ENCODE data around the gene APLNR. TPM values are rescaled to one million over a fixed set of nuclear protein-coding genes. Genes with fewer than 3 reads are reported as not detected.

The APLNR gene
- total and polyA plus RNA-seq, 2 experiments from 2014 or later: 0.18 TPM; not detected in 1

GRCh38 chr11:57240757-57241156 is 3.7 kb upstream of the APLNR start:
- H3K27ac ChIP-seq: no peak overlapping the region
- in situ Hi-C loops (cut with MboI): loop anchor here (5.0 to 10.0 kb wide), 2 partner anchors 106 to 398 kb away; no protein-coding TSS in a partner anchor
- DNase-seq: no peak

DNA sequence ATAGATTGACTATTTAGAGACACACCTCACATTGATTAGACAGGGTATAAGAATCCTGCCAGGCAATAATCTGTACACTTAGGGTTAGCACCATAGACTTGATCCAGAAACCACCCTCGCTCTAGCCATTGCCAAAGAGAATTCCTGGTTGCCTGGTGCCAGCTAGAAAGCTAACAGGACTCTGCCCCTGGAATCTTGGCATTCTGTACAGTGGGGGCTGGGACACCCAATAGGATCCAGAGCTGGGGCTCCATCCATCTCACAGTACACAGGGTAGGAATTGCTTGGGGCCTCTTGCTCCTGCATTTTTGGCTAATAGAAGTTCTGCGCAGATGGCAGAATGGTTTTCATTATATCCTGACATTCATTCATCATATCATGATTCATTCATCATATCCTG is 3.0 kb upstream of the APLNR start:
- DNase-seq: no peak
- H4K20me1 ChIP-seq (ENCODE audit: insufficient read depth): no peaks in the 10 kb centered on the region
- no peaks in the 10 kb centered on the region for H3K4me1 ChIP-seq (ENCODE audit: insufficient read depth)
- H3K4me2 ChIP-seq (ENCODE audit: unreplicated experiment): no peak overlapping the region
- TF ChIP-seq EZH2 (IDR thresholded peaks at IDR 0.05; ENCODE audit: insufficient read depth, poor library complexity, severe bottlenecking): no peak
- WGBS, 2 experiments (ENCODE audit: low coverage in 1 of 2, low lambda C conversion rate in 2 of 2, missing lambda C conversion rate in 2 of 2): 67 to 73% methylated on average over 2 of the region's 2 CpGs
- H3K79me2 ChIP-seq (ENCODE audit: insufficient read depth): no peaks in the 10 kb centered on the region
- no peaks in the 10 kb centered on the region for H3K9me2 ChIP-seq (ENCODE audit: insufficient read depth)
- no peaks in the 10 kb centered on the region for H3K36me3 ChIP-seq (ENCODE audit: low read depth)
- H3K27ac ChIP-seq: no peak overlapping the region
- in situ Hi-C loops (cut with MboI): loop anchor here (5.0 to 10.0 kb wide), 2 partner anchors 105 to 398 kb away; no protein-coding TSS in a partner anchor
- H3K9me3 ChIP-seq (ENCODE audit: low read depth): no peaks in the 10 kb centered on the region
- H2AFZ ChIP-seq: no peak overlapping the region
- H3K9ac ChIP-seq: no peak overlapping the region
- H3F3A ChIP-seq (ENCODE audit: insufficient read depth): no peaks in the 10 kb centered on the region
- H3K4me3 ChIP-seq: no peak overlapping the region
- peaks cover 6% of the 10 kb centered on the region for H3K27me3 ChIP-seq (replicated peaks; ENCODE audit: insufficient read depth)

More at GRCh38 chr11:57240757-57241156, 3.7 kb upstream of the APLNR start:
- Histone ChIP-seq H3F3A (ENCODE audit: insufficient read depth) (no peaks in the 10 kb centered on the region), H3K9me3 (ENCODE audit: low read depth) (no peaks in the 10 kb centered on the region), H4K20me1 (ENCODE audit: insufficient read depth) (no peaks in the 10 kb centered on the region), H3K36me3 (ENCODE audit: low read depth) (no peaks in the 10 kb centered on the region), H2AFZ (no peak overlapping the region), H3K4me2 (ENCODE audit: unreplicated experiment) (no peak overlapping the region), H3K4me1 (ENCODE audit: insufficient read depth) (no peaks in the 10 kb centered on the region), H3K27me3 (replicated peaks; ENCODE audit: insufficient read depth) (no peaks in the 10 kb centered on the region), H3K9me2 (ENCODE audit: insufficient read depth) (no peaks in the 10 kb centered on the region), H3K4me3 (no peak overlapping the region), H3K9ac (no peak overlapping the region), H3K79me2 (ENCODE audit: insufficient read depth) (no peaks in the 10 kb centered on the region)
- WGBS, 2 experiments (ENCODE audit: low coverage in 1 of 2, low lambda C conversion rate in 2 of 2, missing lambda C conversion rate in 2 of 2): 73 to 78% methylated on average over 5 of the region's 5 CpGs
- TF ChIP-seq EZH2 (IDR thresholded peaks at IDR 0.05; ENCODE audit: insufficient read depth, poor library complexity, severe bottlenecking) (no peak), EZH2phosphoT487 (IDR thresholded peaks at IDR 0.05; ENCODE audit: insufficient read depth, low read depth) (no peak)

- Histone ChIP-seq H3K9ac (no peak overlapping the region), H4K20me1 (ENCODE audit: insufficient read depth) (no peaks in the 10 kb centered on the region), H3K79me2 (ENCODE audit: insufficient read depth) (no peaks in the 10 kb centered on the region), H3K4me3 (no peak overlapping the region), H3F3A (ENCODE audit: insufficient read depth) (no peaks in the 10 kb centered on the region), H2AFZ (no peak overlapping the region), H3K9me2 (ENCODE audit: insufficient read depth) (no peaks in the 10 kb centered on the region), H3K27me3 (replicated peaks; ENCODE audit: insufficient read depth) (peaks cover 11% of the 10 kb centered on the region), H3K4me1 (ENCODE audit: insufficient read depth) (no peaks in the 10 kb centered on the region), H3K9me3 (ENCODE audit: low read depth) (no peaks in the 10 kb centered on the region), H3K4me2 (ENCODE audit: unreplicated experiment) (no peak overlapping the region), H3K27ac (no peak overlapping the region), H3K36me3 (ENCODE audit: low read depth) (no peaks in the 10 kb centered on the region)
- WGBS, 2 experiments (ENCODE audit: low coverage in 1 of 2, low lambda C conversion rate in 2 of 2, missing lambda C conversion rate in 2 of 2): 64 to 75% methylated on average over 1 of the region's 1 CpG
- in situ Hi-C loops (cut with MboI): no loop called here
- TF ChIP-seq EZH2phosphoT487 (IDR thresholded peaks at IDR 0.05; ENCODE audit: insufficient read depth, low read depth) (no peak), EZH2 (IDR thresholded peaks at IDR 0.05; ENCODE audit: insufficient read depth, poor library complexity, severe bottlenecking) (no peak)
- no peak for DNase-seq
Observed at GRCh38 chr11:57239348-57239747, 2.3 kb upstream of the APLNR start.

- H3K4me3 ChIP-seq: no peak overlapping the region
- TF ChIP-seq EZH2phosphoT487 (IDR thresholded peaks at IDR 0.05; ENCODE audit: insufficient read depth, low read depth) (no peak), EZH2 (IDR thresholded peaks at IDR 0.05; ENCODE audit: insufficient read depth, poor library complexity, severe bottlenecking) (no peak)
- H3K27ac ChIP-seq: no peak overlapping the region
- H3K4me2 ChIP-seq (ENCODE audit: unreplicated experiment): no peak overlapping the region
- H3K9me3 ChIP-seq (ENCODE audit: low read depth): no peaks in the 10 kb centered on the region
- H3K27me3 ChIP-seq (replicated peaks; ENCODE audit: insufficient read depth): peaks cover 35% of the 10 kb centered on the region
- no peaks in the 10 kb centered on the region for H3K4me1 ChIP-seq (ENCODE audit: insufficient read depth)
- no peak overlapping the region for H2AFZ ChIP-seq
- no peaks in the 10 kb centered on the region for H4K20me1 ChIP-seq (ENCODE audit: insufficient read depth)
- no peaks in the 10 kb centered on the region for H3K79me2 ChIP-seq (ENCODE audit: insufficient read depth)
- H3K9ac ChIP-seq: no peak overlapping the region
- in situ Hi-C loops (cut with MboI): no loop called here
- no peak for DNase-seq
- WGBS, 2 experiments (ENCODE audit: low coverage in 1 of 2, low lambda C conversion rate in 2 of 2, missing lambda C conversion rate in 2 of 2): 81 to 83% methylated on average over 39 of the region's 39 CpGs
- no peaks in the 10 kb centered on the region for H3F3A ChIP-seq (ENCODE audit: insufficient read depth)
- no peaks in the 10 kb centered on the region for H3K9me2 ChIP-seq (ENCODE audit: insufficient read depth)
- no peaks in the 10 kb centered on the region for H3K36me3 ChIP-seq (ENCODE audit: low read depth)
Observed at GRCh38 chr11:57235761-57236703, 1.0 kb downstream of the APLNR start.
